ENCODE data around the gene UBTF.
"Not testable (repeated sequence)": the region's sequence is repeated elsewhere in the genome, so short reads cannot be mapped to it uniquely, and the experiment has no call there.

The UBTF gene

GRCh38 chr17:44241106-44241624, 21.7 kb upstream of the UBTF start:
- no peak for DNase-seq

GRCh38 chr17:44237886-44238285, 18.4 kb upstream of the UBTF start:
- not testable (repeated sequence) for DNase-seq

DNA sequence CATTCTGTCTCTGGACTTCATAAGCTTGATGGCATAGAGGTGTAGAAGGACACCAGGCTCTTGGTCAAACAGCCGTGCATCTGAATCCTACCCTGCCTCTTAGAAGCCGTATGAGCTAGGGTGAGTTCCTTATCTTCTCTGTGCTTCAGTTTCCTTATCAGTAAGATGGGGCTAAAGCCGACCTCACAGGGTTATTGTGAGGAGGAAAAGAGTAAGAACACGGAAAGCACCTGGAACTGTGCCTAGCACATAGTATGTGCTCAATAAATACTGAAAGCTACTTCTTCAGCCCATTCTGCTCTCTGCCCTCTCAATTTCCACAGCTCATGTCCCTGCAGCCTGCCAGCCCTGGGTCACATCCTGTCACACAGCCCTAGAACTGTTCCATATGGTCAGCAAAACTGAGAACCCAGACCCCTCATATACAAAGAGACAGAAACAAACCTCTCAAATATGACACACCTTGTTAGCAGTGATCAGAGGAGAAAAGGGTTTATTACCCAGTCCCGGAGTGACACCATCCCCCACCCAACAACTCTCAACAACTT, 17.0 kb upstream of the UBTF start:
- DNase-seq, result peak; percentile 44

GRCh38 chr17:44235583-44235936, 16.1 kb upstream of the UBTF start:
- DNase-seq, result peak; percentile 97

GRCh38 chr17:44233582-44233981, 14.1 kb upstream of the UBTF start:
- DNase-seq, result no peak

GRCh38 chr17:44232061-44232460, 12.6 kb upstream of the UBTF start:
- no peak for DNase-seq

- no peak for DNase-seq
These were observed 10.7 kb upstream of the UBTF start for GRCh38 chr17:44230140-44230539.

- DNase-seq, result no peak
These were observed 9.6 kb upstream of the UBTF start for GRCh38 chr17:44229090-44229489.

- no peak for DNase-seq
These were observed 4.1 kb upstream of the UBTF start for GRCh38 chr17:44223541-44224071.

- DNase-seq, result peak; percentile 75
These were observed 2.8 kb upstream of the UBTF start for GRCh38 chr17:44222112-44222869.

DNA sequence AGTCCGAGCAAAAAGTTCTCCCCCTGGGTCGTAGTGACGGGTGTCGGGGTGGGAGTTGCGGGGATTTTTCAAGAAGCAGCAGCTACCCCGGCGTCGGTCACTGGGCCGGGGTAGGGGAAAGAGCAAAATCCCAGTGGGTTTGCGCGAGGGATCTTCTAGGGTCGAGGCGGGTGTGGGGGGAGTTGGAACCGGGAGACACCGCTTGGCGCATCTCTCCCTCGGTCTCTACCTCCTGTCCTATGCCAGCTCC, 2.3 kb upstream of the UBTF start:
- DNase-seq, result no peak

GRCh38 chr17:44221084-44221861, 1.8 kb upstream of the UBTF start:
- DNase-seq, result peak; percentile 77

GRCh38 chr17:44220213-44221083, 973 bp upstream of the UBTF start:
- DNase-seq, result peak; percentile 34

DNA sequence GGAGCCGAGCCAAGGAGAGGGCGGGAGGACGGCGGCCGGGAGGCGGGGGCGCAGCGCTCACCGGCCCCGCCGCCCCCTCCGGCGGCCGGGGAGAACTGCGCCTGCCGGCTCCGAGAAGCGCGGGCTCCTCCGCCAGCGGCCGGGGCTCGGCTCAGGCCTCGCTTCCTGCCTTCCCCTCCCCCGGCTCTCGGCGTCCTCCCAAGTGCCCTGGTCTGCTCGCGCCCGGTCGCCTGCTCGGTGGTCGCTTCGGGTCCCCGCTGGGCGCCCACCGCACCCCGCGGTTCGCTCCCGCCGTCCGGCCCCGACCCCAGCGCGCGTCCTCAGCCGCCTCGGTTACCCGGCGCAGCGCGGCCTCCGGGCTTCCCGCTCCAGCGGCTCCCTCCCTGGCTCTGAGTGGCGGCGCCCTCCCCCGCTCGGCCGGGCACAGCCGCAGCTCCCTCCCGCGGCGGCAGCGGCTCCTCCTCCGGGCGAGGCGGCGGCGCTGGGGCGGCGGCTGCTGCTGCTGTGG, 313 bp downstream of the UBTF start:
- peak; percentile 55 for DNase-seq

DNA sequence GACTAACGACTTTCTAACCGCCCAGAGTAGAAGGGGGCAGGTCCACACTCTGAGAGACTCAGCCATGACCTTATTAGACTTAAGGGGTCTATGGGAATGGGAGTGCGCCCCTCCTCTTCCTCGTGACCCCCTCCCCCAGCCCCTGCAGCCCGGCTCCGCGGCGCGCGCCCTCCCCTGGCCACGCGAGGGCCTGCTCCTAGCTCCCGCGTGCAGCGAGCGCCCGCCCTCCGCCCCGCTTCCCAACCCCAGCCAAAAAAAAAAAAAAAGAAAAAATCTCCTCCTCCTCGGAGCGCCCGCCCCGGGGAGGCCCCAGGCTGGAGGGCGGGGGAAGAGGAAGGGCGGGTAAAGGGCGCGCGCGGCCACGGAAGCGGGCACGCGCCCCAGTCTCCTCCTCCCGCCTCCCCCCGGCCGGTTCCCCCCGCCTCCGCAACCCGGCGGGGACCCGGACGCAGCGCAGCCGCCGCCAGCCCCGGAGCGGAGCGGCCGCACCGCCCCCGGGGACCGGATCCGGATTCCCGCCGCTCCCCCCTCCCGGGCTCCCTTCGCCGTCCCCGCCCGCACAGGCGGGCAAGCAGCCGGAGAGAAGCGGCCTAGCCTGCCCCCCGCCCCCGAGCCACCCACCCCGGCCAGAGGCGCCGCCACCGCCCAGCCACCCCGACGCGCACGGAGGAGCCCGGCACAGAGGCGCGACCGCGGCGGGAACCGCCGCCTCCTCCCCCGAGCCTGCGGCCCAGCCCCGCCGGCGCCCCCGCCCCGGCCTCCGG, 949 bp downstream of the UBTF start:
- DNase-seq, result peak; percentile 75

DNA sequence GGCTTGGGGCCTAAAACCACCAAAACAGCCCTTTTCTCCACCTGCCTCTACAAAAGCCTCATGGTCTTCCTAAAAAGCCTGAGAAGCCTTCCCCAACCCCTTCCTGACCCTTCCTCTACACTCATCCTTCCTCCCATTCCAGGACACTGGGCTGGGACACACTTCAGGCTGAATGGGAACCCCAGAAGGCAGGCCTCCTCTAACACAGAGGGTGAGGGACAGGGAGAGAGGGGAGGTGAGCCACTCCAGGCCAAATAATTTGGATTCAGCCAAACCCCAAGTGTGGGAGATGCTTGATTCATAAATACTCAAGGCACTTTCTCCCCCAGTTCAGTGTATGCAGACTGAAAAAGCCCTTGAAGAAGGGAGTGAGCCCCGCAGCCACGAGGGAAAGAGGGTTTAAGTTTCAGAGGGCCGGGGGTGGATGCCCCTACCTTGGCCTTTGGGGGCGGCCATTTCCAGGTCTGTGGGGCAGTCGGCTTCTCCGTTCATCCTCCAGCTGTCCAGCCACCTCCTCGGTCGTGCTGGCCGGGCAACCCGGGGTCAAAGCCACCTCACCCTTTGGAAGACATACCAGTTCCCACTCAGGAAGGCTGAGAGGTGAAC, 1.6 kb downstream of the UBTF start:
- no peak for DNase-seq

DNA sequence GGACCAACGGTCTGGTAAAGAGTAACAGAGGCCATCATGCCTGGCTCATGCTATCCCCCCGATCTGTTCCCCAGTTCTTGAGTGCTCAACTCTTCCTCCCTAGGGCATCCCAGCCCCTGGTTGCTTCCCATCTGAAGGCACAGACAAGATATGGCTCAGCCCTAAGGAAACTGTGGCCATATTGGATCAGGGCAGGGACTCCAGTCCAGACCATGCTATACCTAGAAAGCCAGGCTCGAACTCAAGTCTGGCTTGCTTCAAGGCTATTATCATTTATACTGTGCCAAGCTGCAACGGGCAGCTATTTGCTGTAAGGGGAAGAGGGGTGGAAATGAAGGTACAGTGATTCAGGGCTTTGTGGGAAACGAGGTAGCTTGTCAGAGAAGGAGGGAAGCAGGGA, 2.8 kb downstream of the UBTF start:
- DNase-seq, result no peak

- DNase-seq, result no peak
These were observed 3.3 kb downstream of the UBTF start for GRCh38 chr17:44216173-44216572.

DNA sequence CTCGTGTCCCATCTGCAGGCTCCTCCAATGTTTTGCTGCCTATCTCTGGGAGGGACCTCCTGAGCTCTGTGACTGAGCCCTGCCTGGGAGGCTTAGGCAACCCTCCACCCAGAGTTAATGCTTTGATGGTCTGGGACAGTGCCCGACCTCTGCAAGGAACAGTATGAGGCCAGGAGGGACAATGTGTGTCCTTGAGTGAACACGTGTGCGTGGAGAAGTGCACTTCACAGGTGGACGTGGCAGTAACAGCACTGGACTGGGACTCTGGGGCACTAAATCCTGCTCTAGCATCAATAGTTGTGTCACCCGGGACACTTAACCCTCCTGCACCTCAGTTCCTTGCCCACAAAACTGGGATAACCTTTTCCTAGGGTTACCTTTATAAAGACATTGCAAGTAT, 4.6 kb downstream of the UBTF start:
- no peak for DNase-seq

GRCh38 chr17:44214230-44214494, 5.3 kb downstream of the UBTF start:
- DNase-seq, result no peak

DNA sequence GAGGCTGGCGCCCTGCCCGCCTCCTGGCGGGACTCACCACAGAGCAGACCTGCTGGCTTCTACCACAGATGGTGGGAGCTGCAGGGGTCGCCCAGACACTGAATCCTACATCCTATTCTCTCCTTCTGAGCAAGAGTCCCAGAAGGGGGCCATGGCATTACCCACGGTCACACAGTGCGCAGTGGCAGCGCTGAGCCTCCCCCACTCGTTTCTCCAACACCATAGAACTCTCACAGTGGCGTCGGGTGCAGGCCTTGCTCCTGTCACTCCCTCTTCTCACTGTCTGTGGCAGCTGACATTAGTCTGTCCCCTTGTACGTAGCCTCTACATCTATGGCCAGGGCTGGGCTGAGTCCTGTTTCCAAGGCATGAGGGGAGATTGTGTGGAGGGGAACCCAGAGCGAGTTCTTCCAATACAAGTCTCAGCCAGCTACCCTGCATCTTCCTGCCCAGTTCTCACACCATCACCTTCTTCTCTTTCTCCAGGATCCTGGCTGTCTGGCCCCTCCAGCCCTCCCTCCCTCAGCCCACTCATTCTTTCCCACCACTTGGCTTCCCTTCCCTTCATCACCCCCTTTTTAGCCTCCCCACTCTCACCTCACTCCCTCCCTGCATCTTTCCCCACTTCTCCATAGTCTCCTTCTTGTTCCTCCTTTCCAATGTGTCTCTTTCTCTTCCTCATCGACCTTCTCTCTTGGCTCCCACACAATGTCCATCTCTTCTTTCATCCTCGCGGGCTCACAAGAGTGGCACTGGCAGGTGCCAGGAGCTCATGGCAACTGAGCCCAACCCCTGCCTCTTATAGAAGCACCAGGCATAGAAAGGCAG, 5.9 kb downstream of the UBTF start:
- DNase-seq, result no peak
